Measurements from ENCODE around the gene RSPH1.

Gene RSPH1

GRCh38 chr21:42461881-42462877, 33.8 kb downstream of the RSPH1 start:
- DNase-seq, result no peak

GRCh38 chr21:42461185-42461520, 34.9 kb downstream of the RSPH1 start:
- no peak for DNase-seq

GRCh38 chr21:42460391-42461184, 35.4 kb downstream of the RSPH1 start:
- DNase-seq, result no peak

- DNase-seq, result no peak
Observed at GRCh38 chr21:42459546-42460215, 36.3 kb downstream of the RSPH1 start.

GRCh38 chr21:42459082-42459460, 37.0 kb downstream of the RSPH1 start:
- no peak for DNase-seq

- peak; percentile 41 to 56 for DNase-seq
Observed at GRCh38 chr21:42456457-42456856, 39.6 kb downstream of the RSPH1 start.

GRCh38 chr21:42455754-42456440, 40.1 kb downstream of the RSPH1 start:
- no peak for DNase-seq

GRCh38 chr21:42455196-42455595, 40.8 kb downstream of the RSPH1 start:
- no peak for DNase-seq

GRCh38 chr21:42454786-42455185, 41.2 kb downstream of the RSPH1 start:
- DNase-seq, result no peak

GRCh38 chr21:42453986-42454570, 41.9 kb downstream of the RSPH1 start:
- DNase-seq, result no peak

GRCh38 chr21:42453224-42453985, 42.6 kb downstream of the RSPH1 start:
- DNase-seq, result no peak

GRCh38 chr21:42452401-42453223, 43.4 kb downstream of the RSPH1 start:
- DNase-seq, result no peak

GRCh38 chr21:42451941-42452340, 44.1 kb downstream of the RSPH1 start:
- no peak for DNase-seq

GRCh38 chr21:42448686-42449085, 47.3 kb downstream of the RSPH1 start:
- no peak for DNase-seq

GRCh38 chr21:42447732-42448131, 48.3 kb downstream of the RSPH1 start:
- DNase-seq, result no peak

GRCh38 chr21:42447182-42447581, 48.8 kb downstream of the RSPH1 start:
- no peak for DNase-seq

- DNase-seq, result no peak
Observed at GRCh38 chr21:42446531-42446930, 49.5 kb downstream of the RSPH1 start.

GRCh38 chr21:42445311-42445710, 50.7 kb downstream of the RSPH1 start:
- DNase-seq, result no peak

GRCh38 chr21:42444745-42445059, 51.3 kb downstream of the RSPH1 start:
- DNase-seq, result no peak

GRCh38 chr21:42443876-42444744, 51.9 kb downstream of the RSPH1 start:
- DNase-seq, result no peak

All from activated CD4-positive, alpha-beta T cell treated with anti-CD3 and anti-CD28 coated beads, Interleukin-2, amount 50 U/mL, for 48 hours (primary cell).